NB4 (cell line): ENCODE data around the gene RNF2.

ENCODE experiments used
- MYC ChIP-seq: IDR thresholded peaks from 2 replicates; pipeline ENCODE4 v1.6.1; 2011; ENCODE audit warnings: low read depth, low read length
- POLR2A ChIP-seq: IDR thresholded peaks from 2 replicates; pipeline ENCODE4 v1.6.1; 2011; ENCODE audit warnings: mild to moderate bottlenecking; ENCODE audit not compliant: insufficient read length; ENCODE audit errors: extremely low read depth
- TF ChIP-seq, protein P1 (sequence below): IDR thresholded peaks from one replicate; pipeline ENCODE4 v1.5.1; 2012; ENCODE audit warnings: low read depth, low read length
- TF ChIP-seq, protein P2 (sequence below): IDR thresholded peaks from 2 replicates; pipeline ENCODE4 v1.6.1; 2011; ENCODE audit warnings: low read depth, low read length

DNA sequence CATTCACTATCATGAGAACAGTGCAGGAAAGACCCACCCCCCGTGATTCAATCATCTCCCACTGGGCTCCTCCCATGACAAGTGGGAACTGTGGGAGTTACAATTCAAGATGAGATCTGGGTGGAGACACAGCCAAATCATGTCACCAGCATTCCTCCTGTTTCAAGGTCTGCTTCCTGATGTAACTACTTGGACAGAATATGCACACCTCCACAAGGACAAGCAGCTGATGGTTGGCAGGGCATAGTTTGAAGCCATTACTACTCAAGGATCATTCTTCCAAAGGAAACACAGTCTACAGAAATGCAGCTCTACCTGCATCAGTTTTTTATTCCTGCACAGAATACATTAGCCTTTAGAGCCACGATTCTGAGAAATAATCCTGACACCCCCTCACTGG, 28.5 kb upstream of the RNF2 start:
- TF ChIP-seq, protein P1, sequence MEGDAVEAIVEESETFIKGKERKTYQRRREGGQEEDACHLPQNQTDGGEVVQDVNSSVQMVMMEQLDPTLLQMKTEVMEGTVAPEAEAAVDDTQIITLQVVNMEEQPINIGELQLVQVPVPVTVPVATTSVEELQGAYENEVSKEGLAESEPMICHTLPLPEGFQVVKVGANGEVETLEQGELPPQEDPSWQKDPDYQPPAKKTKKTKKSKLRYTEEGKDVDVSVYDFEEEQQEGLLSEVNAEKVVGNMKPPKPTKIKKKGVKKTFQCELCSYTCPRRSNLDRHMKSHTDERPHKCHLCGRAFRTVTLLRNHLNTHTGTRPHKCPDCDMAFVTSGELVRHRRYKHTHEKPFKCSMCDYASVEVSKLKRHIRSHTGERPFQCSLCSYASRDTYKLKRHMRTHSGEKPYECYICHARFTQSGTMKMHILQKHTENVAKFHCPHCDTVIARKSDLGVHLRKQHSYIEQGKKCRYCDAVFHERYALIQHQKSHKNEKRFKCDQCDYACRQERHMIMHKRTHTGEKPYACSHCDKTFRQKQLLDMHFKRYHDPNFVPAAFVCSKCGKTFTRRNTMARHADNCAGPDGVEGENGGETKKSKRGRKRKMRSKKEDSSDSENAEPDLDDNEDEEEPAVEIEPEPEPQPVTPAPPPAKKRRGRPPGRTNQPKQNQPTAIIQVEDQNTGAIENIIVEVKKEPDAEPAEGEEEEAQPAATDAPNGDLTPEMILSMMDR: no peak
- TF ChIP-seq POLR2A: no peak
- TF ChIP-seq, protein P2, sequence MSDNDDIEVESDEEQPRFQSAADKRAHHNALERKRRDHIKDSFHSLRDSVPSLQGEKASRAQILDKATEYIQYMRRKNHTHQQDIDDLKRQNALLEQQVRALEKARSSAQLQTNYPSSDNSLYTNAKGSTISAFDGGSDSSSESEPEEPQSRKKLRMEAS: no peak
- TF ChIP-seq MYC: no peak
